ENCODE measurements around the gene B3GNT4.
A peak's percentile ranks its signal among the peaks of the same experiment; 100 is the strongest.

The B3GNT4 gene

GRCh38 chr12:122200541-122201175 is 2.9 kb upstream of the B3GNT4 start:
- no peak for TF ChIP-seq EP300 (IDR thresholded peaks at IDR 0.05; ENCODE audit: borderline replicate concordance)
- TF ChIP-seq TCF12 (IDR thresholded peaks at IDR 0.05; ENCODE audit: low read depth): no peak
- no peak for TF ChIP-seq CEBPB (IDR thresholded peaks at IDR 0.05)
- TF ChIP-seq FOXM1 (IDR thresholded peaks at IDR 0.05; ENCODE audit: borderline replicate concordance, low read depth): no peak
- TF ChIP-seq ZBTB7A (IDR thresholded peaks at IDR 0.05; ENCODE audit: low read depth): no peak
- no peak for TF ChIP-seq CREB1 (IDR thresholded peaks at IDR 0.05; ENCODE audit: low read depth)

- TF ChIP-seq TAF1 (IDR thresholded peaks at IDR 0.05; ENCODE audit: low read depth) (no peak), EP300 (IDR thresholded peaks at IDR 0.05; ENCODE audit: borderline replicate concordance) (no peak), USF1 (IDR thresholded peaks at IDR 0.05) (no peak), TEAD4 (IDR thresholded peaks at IDR 0.05) (no peak), YY1 (IDR thresholded peaks at IDR 0.05; ENCODE audit: low read depth) (no peak), MAX (IDR thresholded peaks at IDR 0.05) (no peak), REST (IDR thresholded peaks at IDR 0.05; ENCODE audit: low read depth) (no peak), FOXM1 (IDR thresholded peaks at IDR 0.05; ENCODE audit: borderline replicate concordance, low read depth) (no peak), CEBPB (IDR thresholded peaks at IDR 0.05) (no peak), EGR1 (IDR thresholded peaks at IDR 0.05) (no peak), RAD21 (IDR thresholded peaks at IDR 0.05; ENCODE audit: low read depth) (no peak), NFIC (IDR thresholded peaks at IDR 0.05) (no peak), CREB1 (IDR thresholded peaks at IDR 0.05; ENCODE audit: low read depth) (no peak), ZBTB7A (IDR thresholded peaks at IDR 0.05; ENCODE audit: low read depth) (no peak)
These were observed 2.1 kb upstream of the B3GNT4 start for GRCh38 chr12:122201381-122201780.

GRCh38 chr12:122202017-122202416 is 1.5 kb upstream of the B3GNT4 start:
- no peak for TF ChIP-seq FOXM1 (IDR thresholded peaks at IDR 0.05; ENCODE audit: borderline replicate concordance, low read depth)
- no peak for TF ChIP-seq ZBTB7A (IDR thresholded peaks at IDR 0.05; ENCODE audit: low read depth)
- no peak for TF ChIP-seq TCF12 (IDR thresholded peaks at IDR 0.05; ENCODE audit: low read depth)

- peak; percentile 11 for TF ChIP-seq ZBTB7A (IDR thresholded peaks at IDR 0.05; ENCODE audit: low read depth)
- no peak for TF ChIP-seq USF1 (IDR thresholded peaks at IDR 0.05)
- no peak for TF ChIP-seq TEAD4 (IDR thresholded peaks at IDR 0.05)
These were observed 901 bp downstream of the B3GNT4 start for GRCh38 chr12:122204167-122205052.

- TF ChIP-seq CREB1 (IDR thresholded peaks at IDR 0.05; ENCODE audit: low read depth) (no peak), FOXM1 (IDR thresholded peaks at IDR 0.05; ENCODE audit: borderline replicate concordance, low read depth) (no peak)
These were observed 1.8 kb downstream of the B3GNT4 start for GRCh38 chr12:122205053-122205925.

GRCh38 chr12:122206111-122206881 is 2.8 kb downstream of the B3GNT4 start:
- TF ChIP-seq MAX (IDR thresholded peaks at IDR 0.05): no peak
- TF ChIP-seq YY1 (IDR thresholded peaks at IDR 0.05; ENCODE audit: low read depth): no peak
- no peak for TF ChIP-seq EP300 (IDR thresholded peaks at IDR 0.05; ENCODE audit: borderline replicate concordance)
- TF ChIP-seq FOXM1 (IDR thresholded peaks at IDR 0.05; ENCODE audit: borderline replicate concordance, low read depth): no peak
- TF ChIP-seq REST (IDR thresholded peaks at IDR 0.05; ENCODE audit: low read depth): no peak
- no peak for TF ChIP-seq RAD21 (IDR thresholded peaks at IDR 0.05; ENCODE audit: low read depth)
- no peak for TF ChIP-seq EGR1 (IDR thresholded peaks at IDR 0.05)
- TF ChIP-seq TAF1 (IDR thresholded peaks at IDR 0.05; ENCODE audit: low read depth): no peak
- no peak for TF ChIP-seq TEAD4 (IDR thresholded peaks at IDR 0.05)
- no peak for TF ChIP-seq CEBPB (IDR thresholded peaks at IDR 0.05)
- TF ChIP-seq NFIC (IDR thresholded peaks at IDR 0.05): no peak
- no peak for TF ChIP-seq TCF12 (IDR thresholded peaks at IDR 0.05; ENCODE audit: low read depth)
- no peak for TF ChIP-seq ZBTB7A (IDR thresholded peaks at IDR 0.05; ENCODE audit: low read depth)
- no peak for TF ChIP-seq CREB1 (IDR thresholded peaks at IDR 0.05; ENCODE audit: low read depth)
- no peak for TF ChIP-seq USF1 (IDR thresholded peaks at IDR 0.05)
